CD4-positive, alpha-beta T cell (primary cell): ENCODE results near the gene HIBADH. TPM values are rescaled to one million over a fixed set of nuclear protein-coding genes. Genes with fewer than 3 reads are reported as not detected.

Experiments used
- ATAC-seq: fragments of 200-7000 bp; cut with Tn5 transposase; one replicate; pipeline ENCODE4 v1.10.0; 2022; ENCODE audit warnings: mild to moderate bottlenecking; ENCODE audit not compliant: poor library complexity
- CTCF ChIA-PET: fragments of 350-600 bp; sonication (Branson Sonifier 250); formaldehyde crosslinking; loops from one replicate; lab custom pipeline; 2021; ENCODE audit warnings: antibody characterized with exemption, inconsistent platforms; lab: Charles Lee
- POLR2A ChIA-PET: fragments of 350-600 bp; sonication (Branson Sonifier 250); formaldehyde crosslinking; loops from one replicate; lab custom pipeline; 2021; ENCODE audit warnings: antibody characterized with exemption, inconsistent platforms; lab: Charles Lee
- DNase-seq, 14 experiments: peaks; one replicate each; pipeline ENCODE4 v3.0.0-alpha.2; 2013 to 2020; ENCODE audit warnings: mixed read lengths in 2 of 14
- H3K27ac ChIP-seq, 2 donors: one replicate each; pipeline versions ENCODE4 v1.5.1 to v1.7.0; 2013; ENCODE audit warnings: low read length in 2 of 2, low read depth in 1 of 2, mild to moderate bottlenecking in 1 of 2
- H3K27me3 ChIP-seq, 2 experiments: 1 replicate in 1 of 2; 2 replicates in 1 of 2; pipeline versions ENCODE4 v1.6.1 to v1.7.0; 2013; ENCODE audit warnings: low read length in 2 of 2, control low read depth in 1 of 2, mild to moderate bottlenecking in 1 of 2, moderate library complexity in 1 of 2; ENCODE audit not compliant: insufficient read depth in 2 of 2, control insufficient read depth in 1 of 2
- H3K36me3 ChIP-seq: one replicate; pipeline ENCODE4 v1.6.1; 2013; ENCODE audit warnings: low read length, control low read depth; ENCODE audit not compliant: insufficient read depth
- H3K4me1 ChIP-seq: one replicate; pipeline ENCODE4 v1.6.1; 2013; ENCODE audit warnings: low read length, control low read depth; ENCODE audit not compliant: insufficient read depth
- H3K4me3 ChIP-seq: one replicate; pipeline ENCODE4 v1.5.1; 2013; ENCODE audit warnings: mild to moderate bottlenecking, low read length, moderate library complexity
- H3K9me3 ChIP-seq, 2 experiments: 1 replicate in 1 of 2; 2 replicates in 1 of 2; pipeline versions ENCODE4 v1.6.1 to v1.7.0; 2013; ENCODE audit warnings: low read length in 2 of 2, mild to moderate bottlenecking in 2 of 2, control low read depth in 1 of 2, moderate library complexity in 1 of 2; ENCODE audit not compliant: control insufficient read depth in 1 of 2, insufficient read depth in 1 of 2
- H3K27ac Mint-ChIP-seq: one replicate; pipeline ENCODE4 v1.8.0; 2020; ENCODE audit warnings: mixed read lengths
- H3K27me3 Mint-ChIP-seq: one replicate; pipeline ENCODE4 v1.8.0; 2021; ENCODE audit warnings: mixed read lengths
- H3K36me3 Mint-ChIP-seq: one replicate; pipeline ENCODE4 v1.8.0; 2021; ENCODE audit warnings: low read depth, mixed read lengths
- H3K4me1 Mint-ChIP-seq: one replicate; pipeline ENCODE4 v1.8.0; 2021; ENCODE audit warnings: low read depth, mixed read lengths
- H3K4me3 Mint-ChIP-seq: one replicate; pipeline ENCODE4 v1.8.0; 2020; ENCODE audit warnings: mild to moderate bottlenecking, mixed read lengths
- H3K9me3 Mint-ChIP-seq: one replicate; pipeline ENCODE4 v1.8.0; 2020; ENCODE audit warnings: mixed read lengths
- intact Hi-C, 2 experiments: fragments of 100-400 bp; cut with DNase I in 1 of 2; cut with micrococcal nuclease in 1 of 2; formaldehyde crosslinking; loops; one replicate each; pipeline versions ENCODE4 v1.15.1 to v1.9.0; 2023 to 2025; cut with DNase I, micrococcal nuclease
- total RNA-seq, 174 experiments: library from RNA in 2 of 174; stranded (reverse) in 2 of 174; gene quantifications; one replicate each; pipeline ENCODE4 v1.2.3 and lab custom pipeline; 2021 to 2026
- TF ChIP-seq, protein P1 (sequence below): fragments of 200-600 bp; IDR thresholded peaks from one replicate; pipeline ENCODE4 v1.8.0; 2022; ENCODE audit warnings: antibody characterized with exemption, mild to moderate bottlenecking

Gene HIBADH
- total RNA-seq, 2 experiments from 2014 or later: 6.3 to 8.4 TPM

DNA sequence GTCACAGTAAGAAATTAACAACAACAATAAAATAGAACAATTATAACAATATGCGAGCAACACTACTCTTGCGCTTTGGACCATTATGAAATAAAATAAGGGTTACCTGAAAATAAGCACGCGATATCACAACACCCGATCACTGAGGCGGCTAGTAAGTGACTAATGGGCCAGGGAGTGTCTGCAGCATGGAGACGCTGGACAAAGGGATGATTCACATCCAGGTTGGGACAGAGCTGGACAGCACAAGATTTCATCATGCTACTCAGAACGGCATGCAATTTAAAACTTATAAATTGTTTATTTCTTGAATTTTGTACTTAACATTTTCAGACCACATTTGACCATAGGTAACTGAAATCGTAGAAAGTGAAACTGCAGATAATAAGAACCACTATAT, 15.6 kb downstream of the HIBADH start:
- ATAC-seq (no peak), DNase-seq (no peak)
- CTCF ChIA-PET: no interaction called here
- H3K36me3 ChIP-seq: peaks cover 21% of the 10 kb centered on the region
- POLR2A ChIA-PET: interaction anchor here (1.4 kb wide), 1 partner anchor 16 kb away, joined by 3 read pairs; no protein-coding TSS in a partner anchor
- Mint-ChIP-seq H3K4me3 (no peak overlapping the region), H3K4me1 (peaks cover 16% of the 10 kb centered on the region), H3K27me3 (no peaks in the 10 kb centered on the region), H3K36me3 (peaks cover 61% of the 10 kb centered on the region), H3K9me3 (no peaks in the 10 kb centered on the region), H3K27ac (no peak overlapping the region)
- no peak overlapping the region for H3K4me3 ChIP-seq
- no peaks in the 10 kb centered on the region for H3K27me3 ChIP-seq
- intact Hi-C loops: no loop called here
- H3K4me1 ChIP-seq: no peaks in the 10 kb centered on the region
- no peaks in the 10 kb centered on the region for H3K9me3 ChIP-seq
- H3K27ac ChIP-seq: no peak overlapping the region
- TF ChIP-seq, protein P1, sequence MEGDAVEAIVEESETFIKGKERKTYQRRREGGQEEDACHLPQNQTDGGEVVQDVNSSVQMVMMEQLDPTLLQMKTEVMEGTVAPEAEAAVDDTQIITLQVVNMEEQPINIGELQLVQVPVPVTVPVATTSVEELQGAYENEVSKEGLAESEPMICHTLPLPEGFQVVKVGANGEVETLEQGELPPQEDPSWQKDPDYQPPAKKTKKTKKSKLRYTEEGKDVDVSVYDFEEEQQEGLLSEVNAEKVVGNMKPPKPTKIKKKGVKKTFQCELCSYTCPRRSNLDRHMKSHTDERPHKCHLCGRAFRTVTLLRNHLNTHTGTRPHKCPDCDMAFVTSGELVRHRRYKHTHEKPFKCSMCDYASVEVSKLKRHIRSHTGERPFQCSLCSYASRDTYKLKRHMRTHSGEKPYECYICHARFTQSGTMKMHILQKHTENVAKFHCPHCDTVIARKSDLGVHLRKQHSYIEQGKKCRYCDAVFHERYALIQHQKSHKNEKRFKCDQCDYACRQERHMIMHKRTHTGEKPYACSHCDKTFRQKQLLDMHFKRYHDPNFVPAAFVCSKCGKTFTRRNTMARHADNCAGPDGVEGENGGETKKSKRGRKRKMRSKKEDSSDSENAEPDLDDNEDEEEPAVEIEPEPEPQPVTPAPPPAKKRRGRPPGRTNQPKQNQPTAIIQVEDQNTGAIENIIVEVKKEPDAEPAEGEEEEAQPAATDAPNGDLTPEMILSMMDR: no peak

DNA sequence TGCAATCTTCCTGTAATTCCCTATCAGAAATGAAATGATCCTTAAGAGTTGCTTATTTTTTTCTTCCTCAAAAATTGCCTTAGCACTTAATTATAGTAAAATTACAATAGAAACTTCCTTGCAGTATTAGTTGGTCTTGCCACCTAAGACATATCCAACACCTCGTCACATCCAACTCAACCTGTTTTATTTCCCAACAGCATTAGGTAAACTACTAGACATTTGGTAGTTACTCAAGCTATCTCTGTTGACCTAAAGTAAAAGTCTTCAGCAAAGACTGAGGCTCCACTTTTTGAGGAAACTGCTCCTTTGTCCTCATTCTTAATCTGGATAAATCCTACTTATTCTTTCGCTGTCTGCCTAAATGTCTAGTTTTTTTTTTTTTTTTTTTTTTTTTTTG, 20.4 kb downstream of the HIBADH start:
- Histone ChIP-seq H3K36me3 (peaks cover 2% of the 10 kb centered on the region), H3K9me3 (no peaks in the 10 kb centered on the region), H3K27ac (no peak overlapping the region), H3K4me1 (no peaks in the 10 kb centered on the region), H3K27me3 (no peaks in the 10 kb centered on the region), H3K4me3 (no peak overlapping the region)
- intact Hi-C loops: no loop called here
- Mint-ChIP-seq H3K27me3 (no peaks in the 10 kb centered on the region), H3K4me1 (peaks cover 25% of the 10 kb centered on the region), H3K4me3 (no peak overlapping the region), H3K36me3 (peaks cover 60% of the 10 kb centered on the region), H3K9me3 (no peaks in the 10 kb centered on the region), H3K27ac (no peak overlapping the region)
- CTCF ChIA-PET: no interaction called here
- POLR2A ChIA-PET: no interaction called here
- ATAC-seq: no peak
- TF ChIP-seq, protein P1: no peak
- no peak for DNase-seq

DNA sequence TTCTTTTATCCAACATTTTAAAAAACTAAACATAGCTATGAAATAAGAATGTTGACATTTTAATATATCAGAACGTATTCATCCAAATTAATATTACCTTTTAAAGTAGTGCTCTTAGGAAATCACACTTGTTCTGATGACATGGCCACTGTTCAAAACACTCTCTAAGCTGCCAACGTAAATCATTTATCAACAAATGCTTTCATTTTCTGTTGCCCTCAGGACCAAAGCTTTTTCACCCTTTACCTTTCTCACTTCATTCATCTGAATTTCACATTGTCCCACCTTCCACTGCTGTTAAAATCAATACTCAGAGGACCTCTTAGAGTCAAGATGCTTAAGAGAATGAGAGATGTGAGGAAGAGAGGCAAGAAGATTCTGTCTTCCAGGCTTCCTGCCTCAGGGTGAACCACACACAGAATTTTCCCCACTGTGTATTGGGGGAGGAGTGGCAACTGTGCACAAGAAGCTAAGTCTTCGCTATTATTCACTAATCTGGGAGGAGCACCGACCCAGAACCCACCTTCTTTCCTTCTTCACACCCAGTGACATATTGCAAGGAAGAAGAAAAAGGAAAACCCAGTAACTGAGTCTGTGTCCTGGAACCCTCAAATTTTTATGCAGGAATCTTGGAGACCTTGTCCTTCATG, 21.0 kb downstream of the HIBADH start:
- Mint-ChIP-seq H3K4me1 (peaks cover 27% of the 10 kb centered on the region), H3K36me3 (peaks cover 57% of the 10 kb centered on the region), H3K27me3 (no peaks in the 10 kb centered on the region), H3K4me3 (no peak overlapping the region), H3K9me3 (no peaks in the 10 kb centered on the region), H3K27ac (no peak overlapping the region)
- no peak overlapping the region for H3K27ac ChIP-seq
- intact Hi-C loops: no loop called here
- no peaks in the 10 kb centered on the region for H3K9me3 ChIP-seq
- H3K4me3 ChIP-seq: no peak overlapping the region
- TF ChIP-seq, protein P1: no peak
- POLR2A ChIA-PET: no interaction called here
- DNase-seq (no peak), ATAC-seq (no peak)
- no peaks in the 10 kb centered on the region for H3K36me3 ChIP-seq
- no peaks in the 10 kb centered on the region for H3K27me3 ChIP-seq
- CTCF ChIA-PET: interaction anchor here (1.2 to 1.3 kb wide), 2 partner anchors 9 to 133 kb away, joined by 3 read pairs; no protein-coding TSS in a partner anchor
- no peaks in the 10 kb centered on the region for H3K4me1 ChIP-seq
